Kidney (tissue), 14 donors: ENCODE measurements around the gene ST6GALNAC5. TPM values are rescaled to one million over a fixed set of nuclear protein-coding genes. Genes with fewer than 3 reads are reported as not detected.
"Not testable (repeated sequence)": the region's sequence is repeated elsewhere in the genome, so short reads cannot be mapped to it uniquely, and the experiment has no call there.

Source experiments
- DNase-seq, 5 donors: peaks; one replicate each; pipeline ENCODE4 v3.0.0-alpha.2; 2013 to 2020
- FAIRE-seq: peaks from 2 replicates; lab custom pipeline; 2012; peaks lifted over from hg19 to GRCh38; lab: Jason Lieb, UNC
- H3K27ac ChIP-seq, 2 donors: one replicate each; pipeline ENCODE4 v1.7.0; 2013; ENCODE audit warnings: low read depth in 2 of 2, low read length in 2 of 2, inconsistent platforms in 1 of 2
- H3K27me3 ChIP-seq: one replicate; pipeline ENCODE4 v1.7.1; 2013; ENCODE audit warnings: low read length, inconsistent platforms; ENCODE audit not compliant: control insufficient read depth, insufficient read depth
- H3K36me3 ChIP-seq, 3 donors: one replicate each; pipeline versions ENCODE4 v1.7.0 to v1.7.1; 2013; ENCODE audit warnings: low read length in 3 of 3, control low read depth in 1 of 3, inconsistent platforms in 1 of 3; ENCODE audit not compliant: insufficient read depth in 3 of 3, control insufficient read depth in 2 of 3
- H3K4me1 ChIP-seq, 3 donors: one replicate each; pipeline versions ENCODE4 v1.7.0 to v1.7.1; 2013; ENCODE audit warnings: low read length in 3 of 3, inconsistent platforms in 1 of 3, low read depth in 1 of 3; ENCODE audit not compliant: control insufficient read depth in 2 of 3, insufficient read depth in 2 of 3
- H3K4me3 ChIP-seq, 3 donors: one replicate each; pipeline versions ENCODE4 v1.7.0 to v1.8.1; 2013; ENCODE audit warnings: low read length in 3 of 3, control low read depth in 1 of 3, inconsistent platforms in 1 of 3
- H3K9ac ChIP-seq, 3 donors: one replicate each; pipeline versions ENCODE4 v1.7.0 to v1.7.1; 2013; ENCODE audit warnings: low read length in 3 of 3, control low read depth in 1 of 3, inconsistent platforms in 1 of 3
- H3K9me3 ChIP-seq, 3 donors: one replicate each; pipeline versions ENCODE4 v1.7.0 to v1.7.1; 2013; ENCODE audit warnings: low read length in 3 of 3, control low read depth in 1 of 3, inconsistent platforms in 1 of 3; ENCODE audit not compliant: control insufficient read depth in 2 of 3, insufficient read depth in 1 of 3
- CTCF ChIP-seq: IDR thresholded peaks from 3 replicates; pipeline ENCODE4 v1.5.1; 2012; ENCODE audit warnings: mild to moderate bottlenecking, moderate library complexity, borderline replicate concordance; ENCODE audit not compliant: insufficient read depth; ENCODE audit errors: extremely low read depth
- intact Hi-C: fragments of 100-400 bp; cut with DNase I; formaldehyde crosslinking; loops from one replicate; pipeline ENCODE4 v1.11.1; 2022
- polyA plus RNA-seq: library from polyadenylated mRNA; stranded (reverse); fragments of 350-450 nt; fragmentation: Illumina TruSeq; extraction: RNeasy Lipid Tissue Mini Kit (QIAGEN cat#74804); gene quantifications from one replicate; pipeline ENCODE4 v1.2.3, GENCODE V29; 2014; ENCODE audit warnings: low read depth, low replicate concordance; ENCODE audit not compliant: insufficient read depth
- total RNA-seq: library from RNA; stranded (reverse); fragmentation: NEBNext Ultra II Directional; extraction: Animal tissue kit (Norgen Biotek cat#: 25700); gene quantifications from one replicate; pipeline ENCODE4 v1.2.1, GENCODE V29; 2021
- donor health status: control.
- donor health status: control.
- donor health status: control.
- donor health status: control.
- donor health status: control.
- donor health status: DM: yes; HTN: yes; CAD: no.
- donor health status: Normal renal cell carcinoma (clear cell type).

The ST6GALNAC5 gene
- total and polyA plus RNA-seq, 2 donors from 2014 or later: 0.34 to 0.50 TPM

DNA sequence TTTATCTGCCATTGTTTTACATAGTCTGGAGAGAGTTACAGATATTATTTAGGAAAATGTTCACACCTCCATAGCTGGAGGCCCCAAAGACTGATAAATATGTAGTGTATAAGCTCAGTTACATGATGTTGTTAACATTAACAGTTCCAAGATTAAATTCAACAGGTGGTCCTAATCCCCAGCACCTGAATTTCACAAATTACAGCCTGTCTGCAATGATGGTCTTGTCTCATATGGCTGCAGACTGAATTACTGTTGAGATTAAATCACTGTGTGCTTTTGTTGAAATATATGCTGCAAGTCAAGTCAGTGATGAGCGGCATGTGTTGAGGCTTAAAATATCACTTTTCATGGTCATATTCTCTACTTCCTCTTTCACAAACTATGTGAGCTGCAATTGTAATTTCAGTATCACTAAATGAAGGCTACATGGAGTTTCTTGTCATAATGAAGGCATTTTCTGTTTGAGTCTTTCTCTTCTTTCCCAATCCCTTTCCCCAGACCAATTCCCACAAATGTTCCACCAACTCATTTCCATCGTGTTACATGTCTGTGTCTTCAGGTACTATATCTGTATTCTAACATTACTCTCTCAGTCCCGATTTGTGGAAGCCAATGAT, 4.2 kb downstream of the ST6GALNAC5 start:
- no peak for TF ChIP-seq CTCF
- intact Hi-C loops: no loop called here
- DNase-seq (no peak), FAIRE-seq (no peak)
- Histone ChIP-seq H3K27me3 (no peaks in the 10 kb centered on the region), H3K9me3 (no peaks in the 10 kb centered on the region), H3K36me3 (no peaks in the 10 kb centered on the region), H3K4me3 (no peak overlapping the region), H3K9ac (no peak overlapping the region), H3K27ac (no peak overlapping the region), H3K4me1 (peaks cover 0 to 8% (median 0%) of the 10 kb centered on the region in 3 donors)

DNA sequence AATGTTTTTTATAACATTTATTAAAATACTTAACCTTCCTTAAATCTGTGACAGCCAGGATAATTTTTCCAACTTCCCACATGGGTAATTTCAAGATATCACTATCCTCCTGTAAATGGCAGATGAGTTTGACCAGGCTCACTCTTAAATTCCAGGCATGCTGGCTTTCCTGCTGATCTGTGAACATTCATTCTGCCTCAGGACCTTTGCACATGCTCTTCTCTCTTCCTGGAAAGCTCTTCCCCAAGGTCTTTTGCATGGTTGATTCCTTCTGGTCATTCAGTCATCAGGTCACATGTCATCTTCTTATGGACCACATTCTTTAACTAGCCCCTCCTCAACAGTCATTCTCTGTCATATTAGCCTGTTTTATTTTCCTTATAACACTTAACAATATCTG, 5.7 kb downstream of the ST6GALNAC5 start:
- FAIRE-seq (no peak), DNase-seq (no peak)
- intact Hi-C loops: no loop called here
- Histone ChIP-seq H3K27me3 (no peaks in the 10 kb centered on the region), H3K9ac (no peak overlapping the region), H3K27ac (no peak overlapping the region), H3K36me3 (no peaks in the 10 kb centered on the region), H3K4me1 (peaks cover 0 to 5% (median 0%) of the 10 kb centered on the region in 3 donors), H3K4me3 (no peak overlapping the region), H3K9me3 (no peaks in the 10 kb centered on the region)
- no peak for TF ChIP-seq CTCF

- TF ChIP-seq CTCF: no peak
- FAIRE-seq (no peak), DNase-seq (no peak)
- H3K9ac ChIP-seq: no peak overlapping the region
- no peak overlapping the region for H3K27ac ChIP-seq
- no peak overlapping the region for H3K4me3 ChIP-seq
- H3K9me3 ChIP-seq: no peaks in the 10 kb centered on the region
- H3K36me3 ChIP-seq: no peaks in the 10 kb centered on the region
- H3K27me3 ChIP-seq: no peaks in the 10 kb centered on the region
- H3K4me1 ChIP-seq: no peaks in the 10 kb centered on the region
- intact Hi-C loops: no loop called here
Observed at GRCh38 chr1:76876655-76877395, 9.5 kb downstream of the ST6GALNAC5 start.

DNA sequence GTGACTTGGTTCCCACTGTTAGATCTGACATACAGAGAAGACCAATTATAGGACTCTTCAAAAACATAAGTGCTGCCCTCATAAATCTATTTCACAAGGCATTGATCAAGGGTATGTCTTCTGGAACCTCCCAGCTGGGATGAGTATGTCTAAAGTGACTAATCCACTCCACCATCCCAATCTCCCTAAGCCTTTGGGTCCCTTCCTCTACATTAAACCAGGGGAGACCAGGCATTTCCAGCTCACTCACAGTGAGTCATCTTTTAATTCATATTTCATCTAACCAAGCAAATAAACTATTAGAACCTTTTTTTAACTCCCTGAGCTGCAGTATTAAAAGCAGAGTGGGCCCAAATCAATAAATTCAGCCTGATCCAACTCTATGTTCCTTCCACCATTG, 11.7 kb downstream of the ST6GALNAC5 start:
- DNase-seq, H3K4me3 ChIP-seq, H3K27ac ChIP-seq, H3K36me3 ChIP-seq, H3K9ac ChIP-seq, H3K4me1 ChIP-seq, FAIRE-seq, intact Hi-C loops, H3K9me3 ChIP-seq, H3K27me3 ChIP-seq: not testable (repeated sequence)
